Measurements from ENCODE around the gene BICC1. TPM values are rescaled to one million over a fixed set of nuclear protein-coding genes. Genes with fewer than 3 reads are reported as not detected.

The BICC1 gene
- total RNA-seq, 1 donor = 210 TPM

- H4K20me1 ChIP-seq (ENCODE audit: insufficient read depth, low read length) = no peaks in the 10 kb centered on the region
- no peaks in the 10 kb centered on the region for H3K36me3 ChIP-seq (ENCODE audit: insufficient read depth, low read length)
- no peak overlapping the region for H3K4me2 ChIP-seq (ENCODE audit: insufficient read depth, low read length)
- no peaks in the 10 kb centered on the region for H3K9me3 ChIP-seq (ENCODE audit: low read depth, low read length)
- H2AFZ ChIP-seq (ENCODE audit: low read length) = no peak overlapping the region
- TF ChIP-seq, protein P1, sequence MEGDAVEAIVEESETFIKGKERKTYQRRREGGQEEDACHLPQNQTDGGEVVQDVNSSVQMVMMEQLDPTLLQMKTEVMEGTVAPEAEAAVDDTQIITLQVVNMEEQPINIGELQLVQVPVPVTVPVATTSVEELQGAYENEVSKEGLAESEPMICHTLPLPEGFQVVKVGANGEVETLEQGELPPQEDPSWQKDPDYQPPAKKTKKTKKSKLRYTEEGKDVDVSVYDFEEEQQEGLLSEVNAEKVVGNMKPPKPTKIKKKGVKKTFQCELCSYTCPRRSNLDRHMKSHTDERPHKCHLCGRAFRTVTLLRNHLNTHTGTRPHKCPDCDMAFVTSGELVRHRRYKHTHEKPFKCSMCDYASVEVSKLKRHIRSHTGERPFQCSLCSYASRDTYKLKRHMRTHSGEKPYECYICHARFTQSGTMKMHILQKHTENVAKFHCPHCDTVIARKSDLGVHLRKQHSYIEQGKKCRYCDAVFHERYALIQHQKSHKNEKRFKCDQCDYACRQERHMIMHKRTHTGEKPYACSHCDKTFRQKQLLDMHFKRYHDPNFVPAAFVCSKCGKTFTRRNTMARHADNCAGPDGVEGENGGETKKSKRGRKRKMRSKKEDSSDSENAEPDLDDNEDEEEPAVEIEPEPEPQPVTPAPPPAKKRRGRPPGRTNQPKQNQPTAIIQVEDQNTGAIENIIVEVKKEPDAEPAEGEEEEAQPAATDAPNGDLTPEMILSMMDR (IDR thresholded peaks at IDR 0.05; ENCODE audit: extremely low read depth, low read depth, low read length) = no peak
- no peak overlapping the region for H3K4me3 ChIP-seq (ENCODE audit: insufficient read depth, low read length)
- H3K79me2 ChIP-seq (ENCODE audit: insufficient read depth, low read length) = no peaks in the 10 kb centered on the region
- no peaks in the 10 kb centered on the region for H3K27me3 ChIP-seq (ENCODE audit: insufficient read depth, low read length)
- no peak overlapping the region for H3K27ac ChIP-seq (ENCODE audit: low read depth, low read length)
- DNase-seq (ENCODE audit: insufficient read length, low spot score, missing footprints) = no peak
- no peaks in the 10 kb centered on the region for H3K4me1 ChIP-seq (ENCODE audit: insufficient read depth, low read length)
These were observed 328.3 kb downstream of the BICC1 start for GRCh38 chr10:58840840-58841435.

- TF ChIP-seq, protein P1 (IDR thresholded peaks at IDR 0.05; ENCODE audit: extremely low read depth, low read depth, low read length) = no peak
- Histone ChIP-seq H3K4me1 (ENCODE audit: insufficient read depth, low read length) (no peaks in the 10 kb centered on the region), H3K27me3 (ENCODE audit: insufficient read depth, low read length) (no peaks in the 10 kb centered on the region), H3K4me2 (ENCODE audit: insufficient read depth, low read length) (no peak overlapping the region), H2AFZ (ENCODE audit: low read length) (no peak overlapping the region), H3K36me3 (ENCODE audit: insufficient read depth, low read length) (no peaks in the 10 kb centered on the region), H3K4me3 (ENCODE audit: insufficient read depth, low read length) (no peak overlapping the region), H3K27ac (ENCODE audit: low read depth, low read length) (no peak overlapping the region), H4K20me1 (ENCODE audit: insufficient read depth, low read length) (no peaks in the 10 kb centered on the region), H3K79me2 (ENCODE audit: insufficient read depth, low read length) (no peaks in the 10 kb centered on the region), H3K9me3 (ENCODE audit: low read depth, low read length) (no peaks in the 10 kb centered on the region)
- no peak for DNase-seq (ENCODE audit: insufficient read length, low spot score, missing footprints)
These were observed 330.2 kb downstream of the BICC1 start for GRCh38 chr10:58842860-58843376.

DNA sequence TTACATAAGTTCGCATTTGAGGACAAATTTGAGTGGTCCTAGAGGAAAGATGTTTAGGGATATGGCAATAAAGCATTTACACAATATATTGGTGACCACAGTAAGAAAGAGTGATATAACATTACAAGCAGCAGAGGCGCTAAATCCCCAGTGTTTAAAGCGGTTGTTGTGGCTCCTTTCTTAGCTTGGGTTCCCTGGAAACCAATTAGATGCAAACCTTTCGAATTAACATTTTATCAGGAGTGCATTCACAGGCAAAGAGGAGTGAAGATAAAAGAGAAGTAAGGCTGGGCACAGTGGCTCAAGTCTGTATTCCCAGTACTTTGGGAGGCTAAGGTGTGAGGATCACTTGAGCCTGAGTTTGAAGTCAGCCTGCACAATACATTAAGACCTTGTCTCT, 331.1 kb downstream of the BICC1 start:
- H3K9me3 ChIP-seq (ENCODE audit: low read depth, low read length) = no peaks in the 10 kb centered on the region
- H3K4me1 ChIP-seq (ENCODE audit: insufficient read depth, low read length) = no peaks in the 10 kb centered on the region
- H3K27me3 ChIP-seq (ENCODE audit: insufficient read depth, low read length) = no peaks in the 10 kb centered on the region
- no peaks in the 10 kb centered on the region for H3K79me2 ChIP-seq (ENCODE audit: insufficient read depth, low read length)
- H3K36me3 ChIP-seq (ENCODE audit: insufficient read depth, low read length) = no peaks in the 10 kb centered on the region
- H3K27ac ChIP-seq (ENCODE audit: low read depth, low read length) = no peak overlapping the region
- H4K20me1 ChIP-seq (ENCODE audit: insufficient read depth, low read length) = no peaks in the 10 kb centered on the region
- no peak overlapping the region for H3K4me2 ChIP-seq (ENCODE audit: insufficient read depth, low read length)
- no peak overlapping the region for H2AFZ ChIP-seq (ENCODE audit: low read length)
- H3K4me3 ChIP-seq (ENCODE audit: insufficient read depth, low read length) = no peak overlapping the region
- TF ChIP-seq, protein P1 (IDR thresholded peaks at IDR 0.05; ENCODE audit: extremely low read depth, low read depth, low read length) = no peak
- no peak for DNase-seq (ENCODE audit: insufficient read length, low spot score, missing footprints)

GRCh38 chr10:58844680-58845079, 332.0 kb downstream of the BICC1 start:
- no peak overlapping the region for H3K4me2 ChIP-seq (ENCODE audit: insufficient read depth, low read length)
- H4K20me1 ChIP-seq (ENCODE audit: insufficient read depth, low read length) = no peaks in the 10 kb centered on the region
- H2AFZ ChIP-seq (ENCODE audit: low read length) = no peak overlapping the region
- H3K4me3 ChIP-seq (ENCODE audit: insufficient read depth, low read length) = no peak overlapping the region
- no peaks in the 10 kb centered on the region for H3K36me3 ChIP-seq (ENCODE audit: insufficient read depth, low read length)
- no peak for DNase-seq (ENCODE audit: insufficient read length, low spot score, missing footprints)
- no peaks in the 10 kb centered on the region for H3K9me3 ChIP-seq (ENCODE audit: low read depth, low read length)
- TF ChIP-seq, protein P1 (IDR thresholded peaks at IDR 0.05; ENCODE audit: extremely low read depth, low read depth, low read length) = no peak
- H3K27ac ChIP-seq (ENCODE audit: low read depth, low read length) = no peak overlapping the region
- H3K79me2 ChIP-seq (ENCODE audit: insufficient read depth, low read length) = no peaks in the 10 kb centered on the region
- H3K4me1 ChIP-seq (ENCODE audit: insufficient read depth, low read length) = no peaks in the 10 kb centered on the region
- H3K27me3 ChIP-seq (ENCODE audit: insufficient read depth, low read length) = no peaks in the 10 kb centered on the region

All from osteoblast (primary cell).